Measurements from ENCODE around the gene FCAR.
"Not testable (repeated sequence)": the region's sequence is repeated elsewhere in the genome, so short reads cannot be mapped to it uniquely, and the experiment has no call there.

The FCAR gene

GRCh38 chr19:54896036-54896435, 22.0 kb downstream of the FCAR start:
- no peak for DNase-seq

- not testable (repeated sequence) for DNase-seq
Observed at GRCh38 chr19:54898685-54899084, 24.6 kb downstream of the FCAR start.

GRCh38 chr19:54899646-54900045, 25.6 kb downstream of the FCAR start:
- DNase-seq: not testable (repeated sequence)

- DNase-seq: not testable (repeated sequence)
Observed at GRCh38 chr19:54901153-54901552, 27.1 kb downstream of the FCAR start.

GRCh38 chr19:54902061-54902460, 28.0 kb downstream of the FCAR start:
- no peak for DNase-seq

- no peak for DNase-seq
Observed at GRCh38 chr19:54903303-54903702, 29.3 kb downstream of the FCAR start.

- not testable (repeated sequence) for DNase-seq
Observed at GRCh38 chr19:54904261-54904660, 30.2 kb downstream of the FCAR start.

GRCh38 chr19:54905421-54905802, 31.4 kb downstream of the FCAR start:
- DNase-seq: no peak

- DNase-seq: no peak
Observed at GRCh38 chr19:54905803-54906511, 31.9 kb downstream of the FCAR start, which contains the start of gene NCR1. Gene NCR1, plus strand, starts transcription at chr19:54906148. Its CDS starts 40 bp downstream, at chr19:54906188.

GRCh38 chr19:54906819-54907218, 32.8 kb downstream of the FCAR start:
- DNase-seq: no peak

GRCh38 chr19:54907899-54908298, 33.9 kb downstream of the FCAR start:
- DNase-seq: not testable (repeated sequence)

GRCh38 chr19:54916822-54917221, 42.8 kb downstream of the FCAR start:
- DNase-seq: no peak

GRCh38 chr19:54918499-54918898, 44.5 kb downstream of the FCAR start:
- DNase-seq: no peak

GRCh38 chr19:54919646-54920563, 45.9 kb downstream of the FCAR start:
- not testable (repeated sequence) for DNase-seq

GRCh38 chr19:54921082-54921481, 47.0 kb downstream of the FCAR start:
- DNase-seq: no peak

GRCh38 chr19:54923276-54923675, 49.2 kb downstream of the FCAR start:
- no peak for DNase-seq

- DNase-seq: no peak
Observed at GRCh38 chr19:54928299-54928698, 54.3 kb downstream of the FCAR start.

GRCh38 chr19:54937926-54938325, 63.9 kb downstream of the FCAR start:
- no peak for DNase-seq

- no peak for DNase-seq
Observed at GRCh38 chr19:54938906-54939305, 64.9 kb downstream of the FCAR start.

- DNase-seq: not testable (repeated sequence)
Observed at GRCh38 chr19:54939538-54939937, 65.5 kb downstream of the FCAR start.
